SIG-M5 treated with dmso at 0.1 percent for 504 hours (cell line): Measurements from ENCODE around the gene ACP3.

Source experiments
- DNase-seq: peaks from one replicate; lab custom pipeline; 2025; ENCODE audit not compliant: unreplicated experiment; lab: John Stamatoyannopoulos, UW

Gene ACP3

DNA sequence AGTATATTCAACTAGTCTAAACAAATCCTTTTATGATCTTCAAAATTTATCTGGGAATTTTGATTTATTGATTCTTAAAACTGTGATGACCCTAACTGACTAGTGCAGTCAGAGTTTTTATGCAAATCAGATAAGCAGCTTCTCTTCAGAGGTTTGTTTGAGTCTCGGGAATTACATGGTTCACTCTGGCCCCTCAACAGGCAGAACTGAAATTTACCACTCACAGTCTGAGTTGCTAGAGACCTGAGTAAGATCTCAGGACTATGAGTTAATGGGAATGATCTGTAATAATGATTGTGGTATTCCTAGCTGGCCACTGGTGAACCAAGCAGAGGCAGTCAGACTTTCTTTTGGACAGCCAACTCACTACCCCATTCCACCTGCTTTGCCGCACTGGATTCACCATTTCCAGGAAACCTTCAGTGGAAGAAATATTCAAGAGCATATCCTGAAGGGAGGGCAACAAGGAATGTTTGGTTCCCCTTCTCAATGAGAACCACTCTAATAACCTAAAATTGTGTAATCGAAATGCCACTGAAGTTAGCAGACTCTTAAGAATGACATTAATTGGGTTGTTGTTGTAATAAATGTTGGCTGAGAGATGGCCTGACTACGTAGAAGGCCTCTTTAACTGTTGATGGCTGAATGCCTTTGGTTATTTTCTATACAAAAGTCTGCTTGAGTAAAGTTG is 88.5 kb downstream of the ACP3 start:
- no peak for DNase-seq

DNA sequence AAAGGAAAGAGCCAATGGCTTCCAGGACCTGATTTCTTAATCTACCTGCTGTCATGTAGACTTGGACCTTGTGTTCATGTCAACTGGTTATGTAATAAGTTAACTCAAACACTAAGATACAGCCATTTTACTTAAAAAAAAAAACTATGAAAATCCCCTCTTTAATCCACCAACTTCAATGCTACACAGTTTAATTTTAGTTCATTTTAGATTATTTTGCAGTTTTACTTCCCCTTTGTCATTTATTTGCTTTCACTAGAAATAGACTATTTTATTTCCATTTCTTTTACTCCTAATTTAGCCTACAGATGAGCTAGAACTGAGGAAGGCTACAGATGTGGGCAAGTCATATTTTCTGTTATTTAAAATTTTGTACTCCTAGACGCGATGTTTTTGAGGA is 89.4 kb downstream of the ACP3 start:
- no peak for DNase-seq

DNA sequence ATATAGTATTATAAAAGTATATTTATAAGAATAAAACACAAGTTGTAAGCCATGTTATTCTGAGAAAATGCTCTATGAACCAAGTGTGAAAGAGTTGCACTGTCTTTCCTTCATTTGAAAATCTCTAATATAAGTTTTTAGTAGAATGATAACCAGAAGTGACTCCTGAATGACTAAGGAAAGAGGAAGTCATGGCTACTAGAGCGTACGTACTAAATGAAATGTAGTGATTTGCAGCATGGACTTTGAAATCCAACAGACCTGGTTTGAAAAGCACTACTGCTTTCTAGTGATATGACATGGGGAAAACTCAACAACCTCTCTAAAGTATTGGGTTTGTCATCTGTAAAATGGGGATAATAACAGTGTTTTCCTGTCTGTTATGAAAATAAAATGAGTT is 89.8 kb downstream of the ACP3 start:
- DNase-seq: no peak
